GM19455 (cell line): ENCODE measurements around the gene LCP2.
A peak's percentile ranks its signal among the peaks of the same experiment; 100 is the strongest.
"Not testable (repeated sequence)": the region's sequence is repeated elsewhere in the genome, so short reads cannot be mapped to it uniquely, and the experiment has no call there.

Source experiments
- ATAC-seq: cut with Tn5 transposase; IDR thresholded peaks from one replicate; pipeline ENCODE4 v1.9.1; 2021; ENCODE audit not compliant: unreplicated experiment

LCP2 gene

GRCh38 chr5:170250810-170251317 is 46.7 kb downstream of the LCP2 start:
- ATAC-seq, result no peak

- ATAC-seq, result no peak
These were observed 48.2 kb downstream of the LCP2 start for GRCh38 chr5:170249355-170249754.

GRCh38 chr5:170248931-170249227 is 48.7 kb downstream of the LCP2 start:
- ATAC-seq, result not testable (repeated sequence)

GRCh38 chr5:170248172-170248930 is 49.2 kb downstream of the LCP2 start:
- ATAC-seq, result no peak

- ATAC-seq, result no peak
These were observed 50.2 kb downstream of the LCP2 start for GRCh38 chr5:170247363-170247762.

GRCh38 chr5:170246126-170246870 is 51.3 kb downstream of the LCP2 start:
- ATAC-seq, result no peak

GRCh38 chr5:170245436-170245835 is 52.1 kb downstream of the LCP2 start:
- not testable (repeated sequence) for ATAC-seq

GRCh38 chr5:170238456-170239196 is 59.0 kb downstream of the LCP2 start:
- ATAC-seq, result no peak

- no peak for ATAC-seq
These were observed 61.4 kb downstream of the LCP2 start for GRCh38 chr5:170235876-170236864.

- no peak for ATAC-seq
These were observed 64.2 kb downstream of the LCP2 start for GRCh38 chr5:170233358-170233892.

GRCh38 chr5:170232786-170233185 is 64.8 kb downstream of the LCP2 start, which contains the start of gene C5orf58:
Gene C5orf58 (plus strand): TSS chr5:170232985. CDS start chr5:170234977, 1,992 bp downstream.
- no peak for ATAC-seq

GRCh38 chr5:170228762-170229435 is 68.7 kb downstream of the LCP2 start:
- ATAC-seq, result no peak

GRCh38 chr5:170226661-170227060 is 70.9 kb downstream of the LCP2 start:
- no peak for ATAC-seq

GRCh38 chr5:170226129-170226615 is 71.4 kb downstream of the LCP2 start:
- no peak for ATAC-seq

- ATAC-seq, result peak; percentile 77
These were observed 72.0 kb downstream of the LCP2 start for GRCh38 chr5:170225326-170226128.

- no peak for ATAC-seq
These were observed 73.7 kb downstream of the LCP2 start for GRCh38 chr5:170223906-170224305.

GRCh38 chr5:170223360-170223759 is 74.2 kb downstream of the LCP2 start:
- no peak for ATAC-seq

GRCh38 chr5:170221327-170221741 is 76.2 kb downstream of the LCP2 start:
- ATAC-seq, result no peak
